GM19099 (cell line): ENCODE results near the gene GRHL1.

Experiments used
- POLR2A ChIP-seq: IDR thresholded peaks from 3 replicates; pipeline ENCODE4 v1.6.1; 2011; ENCODE audit warnings: low read depth; ENCODE audit not compliant: insufficient read length; ENCODE audit errors: extremely low read depth

The GRHL1 gene, protein sequence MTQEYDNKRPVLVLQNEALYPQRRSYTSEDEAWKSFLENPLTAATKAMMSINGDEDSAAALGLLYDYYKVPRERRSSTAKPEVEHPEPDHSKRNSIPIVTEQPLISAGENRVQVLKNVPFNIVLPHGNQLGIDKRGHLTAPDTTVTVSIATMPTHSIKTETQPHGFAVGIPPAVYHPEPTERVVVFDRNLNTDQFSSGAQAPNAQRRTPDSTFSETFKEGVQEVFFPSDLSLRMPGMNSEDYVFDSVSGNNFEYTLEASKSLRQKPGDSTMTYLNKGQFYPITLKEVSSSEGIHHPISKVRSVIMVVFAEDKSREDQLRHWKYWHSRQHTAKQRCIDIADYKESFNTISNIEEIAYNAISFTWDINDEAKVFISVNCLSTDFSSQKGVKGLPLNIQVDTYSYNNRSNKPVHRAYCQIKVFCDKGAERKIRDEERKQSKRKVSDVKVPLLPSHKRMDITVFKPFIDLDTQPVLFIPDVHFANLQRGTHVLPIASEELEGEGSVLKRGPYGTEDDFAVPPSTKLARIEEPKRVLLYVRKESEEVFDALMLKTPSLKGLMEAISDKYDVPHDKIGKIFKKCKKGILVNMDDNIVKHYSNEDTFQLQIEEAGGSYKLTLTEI

DNA sequence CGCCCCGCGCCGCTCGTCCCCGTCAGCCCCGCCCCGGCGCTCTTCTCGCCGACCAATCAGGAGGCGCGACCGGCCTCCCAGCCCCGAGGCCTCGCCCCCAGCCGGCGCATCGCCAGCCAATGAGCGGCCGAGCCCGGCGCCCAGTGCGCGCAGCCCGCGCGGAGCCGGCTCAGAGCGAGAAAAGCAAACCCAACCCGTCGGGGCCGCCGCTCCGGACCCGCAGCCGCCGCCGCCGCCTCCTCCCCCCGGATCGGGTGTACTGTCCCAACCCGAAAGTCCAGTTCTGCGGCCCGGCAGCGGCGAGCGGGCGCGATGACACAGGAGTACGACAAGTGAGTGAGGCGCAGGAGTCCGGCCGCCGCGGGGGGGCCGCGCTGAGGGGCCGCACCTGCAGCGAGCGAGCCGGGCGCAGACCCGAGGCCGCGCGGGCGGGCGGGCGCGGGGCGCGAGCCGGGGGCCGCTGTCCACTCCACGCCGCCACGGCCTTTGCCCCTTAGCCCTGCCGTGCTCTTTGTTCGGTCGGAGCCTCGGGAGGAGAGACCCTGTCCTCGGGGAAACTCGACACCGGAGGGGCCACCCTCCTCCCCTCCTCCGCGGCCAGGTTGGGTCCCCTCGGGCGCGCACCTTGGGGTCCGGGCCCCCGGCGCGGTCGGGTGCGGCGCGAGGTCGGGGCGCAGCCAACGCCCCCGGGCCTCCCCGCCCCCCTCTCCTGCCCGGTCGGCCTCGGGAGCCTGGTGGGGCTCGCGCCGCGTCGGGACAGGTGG is at the start of gene GRHL1:
Gene GRHL1 (plus strand): TSS at position 172 of the 764 bp plus-strand sequence. CDS start 141 bp downstream, at position 313.
- no peak for TF ChIP-seq POLR2A

- TF ChIP-seq POLR2A = no peak
Measured at GRCh38 chr2:9905413-9905812, 46.1 kb upstream of the GRHL1 start.

DNA sequence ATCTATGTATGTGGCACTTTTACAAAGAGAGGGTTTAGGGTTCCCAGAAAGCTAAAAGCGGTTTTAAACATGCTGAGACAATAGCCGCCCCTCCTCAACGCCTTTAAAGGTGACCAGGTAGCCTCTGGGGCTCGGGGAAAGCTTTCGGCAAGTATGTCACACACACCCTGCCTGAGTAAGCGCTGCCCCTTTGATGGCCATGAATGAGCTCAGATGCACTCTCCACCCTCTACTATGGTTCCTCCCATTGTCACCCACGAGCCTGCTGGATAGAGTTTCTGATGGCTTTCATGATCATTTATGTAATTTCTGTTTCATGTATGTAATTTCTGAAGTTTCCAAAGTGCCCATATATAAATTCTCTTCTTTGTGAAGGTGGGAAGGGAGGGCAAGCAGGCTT is 44.1 kb upstream of the GRHL1 start:
- no peak for TF ChIP-seq POLR2A

- no peak for TF ChIP-seq POLR2A
Measured at GRCh38 chr2:9908639-9909038, 42.9 kb upstream of the GRHL1 start.

DNA sequence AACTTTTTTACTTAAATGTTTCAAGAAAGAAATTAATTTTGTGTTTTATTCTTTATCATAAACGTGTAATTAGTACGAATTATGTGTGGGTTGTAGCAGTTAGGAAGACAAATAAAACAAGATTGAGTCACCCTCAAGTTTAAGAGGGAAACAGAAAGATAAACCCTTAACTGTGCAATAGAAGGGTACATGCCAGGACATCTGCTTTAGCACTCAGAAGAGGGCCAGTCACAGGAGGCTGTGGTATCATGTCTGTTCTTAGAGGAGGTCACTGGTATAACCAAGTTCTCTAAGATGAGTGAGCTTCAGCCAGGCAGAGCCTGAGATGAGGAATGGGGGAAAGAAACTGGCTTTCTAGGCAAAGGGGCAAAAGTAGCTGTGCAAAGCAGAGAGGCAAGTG is 42.4 kb upstream of the GRHL1 start:
- TF ChIP-seq POLR2A = no peak

- no peak for TF ChIP-seq POLR2A
Measured at GRCh38 chr2:9910699-9911098, 40.8 kb upstream of the GRHL1 start.

DNA sequence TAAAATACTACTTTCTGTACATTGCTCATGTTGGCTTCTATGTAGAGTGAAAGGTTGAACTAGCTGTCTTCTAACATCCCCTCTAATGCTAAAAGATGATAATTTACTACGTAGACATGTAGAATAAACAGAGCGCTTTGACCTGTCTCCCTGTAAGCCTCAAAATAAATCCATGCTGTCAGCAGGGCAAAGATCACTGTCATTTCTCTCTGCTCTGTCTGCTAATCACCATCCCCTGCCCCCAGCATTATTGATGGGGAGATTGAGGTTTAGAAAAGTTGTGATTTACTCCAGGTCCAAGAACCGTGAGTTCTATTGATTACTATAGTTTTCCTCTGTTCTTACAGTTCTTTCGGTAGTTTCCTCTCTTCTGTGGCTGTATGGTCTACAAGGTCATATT is 39.0 kb upstream of the GRHL1 start:
- TF ChIP-seq POLR2A = no peak

DNA sequence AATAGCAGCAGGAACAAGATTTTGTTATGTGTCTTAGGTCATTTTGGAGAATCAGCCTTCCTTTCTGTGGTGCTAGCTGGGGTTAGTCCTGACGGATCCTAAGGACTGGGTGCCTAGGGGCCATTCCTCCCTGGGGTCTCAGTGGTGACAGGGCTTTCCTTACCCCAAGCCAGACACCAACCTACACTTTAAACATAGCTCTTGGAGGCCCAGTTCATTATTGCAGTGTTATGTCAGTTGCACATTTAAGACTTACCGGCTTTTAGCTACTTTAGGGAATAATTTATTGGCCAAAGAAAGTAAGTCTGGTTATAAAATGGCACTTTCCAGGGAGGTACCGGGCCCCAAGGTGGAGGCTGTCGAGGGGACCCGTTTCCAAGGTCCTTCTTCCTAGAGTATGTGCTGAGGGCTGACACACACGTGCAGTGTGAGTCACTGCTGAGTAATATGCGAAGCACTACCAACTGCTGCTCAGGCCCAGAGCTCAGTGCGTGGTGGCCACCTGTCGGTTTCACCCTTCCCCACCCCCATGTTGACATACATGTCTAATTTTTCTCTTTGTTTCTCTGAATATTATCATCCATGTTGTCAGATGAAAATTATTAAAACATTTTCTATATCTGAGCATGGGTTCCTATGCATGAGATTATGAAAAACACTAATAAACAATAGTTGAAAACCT is 37.0 kb upstream of the GRHL1 start:
- TF ChIP-seq POLR2A = no peak

DNA sequence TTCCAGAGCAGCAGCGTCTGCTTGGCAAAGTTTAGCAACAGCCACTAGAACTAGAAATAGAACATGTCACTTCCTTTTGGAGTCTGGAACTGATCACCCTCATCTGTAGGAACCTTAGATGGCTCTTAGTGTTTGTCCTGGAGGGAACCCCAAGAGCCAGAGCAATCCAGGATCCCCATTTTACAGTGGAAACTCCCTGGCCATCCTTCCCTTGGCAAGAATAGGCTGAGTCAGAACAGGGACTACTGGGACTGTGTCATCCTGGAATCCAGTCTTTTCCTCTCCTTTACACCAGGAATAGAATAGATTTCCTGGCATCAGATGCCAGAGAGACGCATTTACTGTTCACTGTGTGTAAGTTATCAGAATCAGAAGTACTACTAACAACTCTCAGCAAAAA is 33.2 kb upstream of the GRHL1 start:
- TF ChIP-seq POLR2A = no peak

DNA sequence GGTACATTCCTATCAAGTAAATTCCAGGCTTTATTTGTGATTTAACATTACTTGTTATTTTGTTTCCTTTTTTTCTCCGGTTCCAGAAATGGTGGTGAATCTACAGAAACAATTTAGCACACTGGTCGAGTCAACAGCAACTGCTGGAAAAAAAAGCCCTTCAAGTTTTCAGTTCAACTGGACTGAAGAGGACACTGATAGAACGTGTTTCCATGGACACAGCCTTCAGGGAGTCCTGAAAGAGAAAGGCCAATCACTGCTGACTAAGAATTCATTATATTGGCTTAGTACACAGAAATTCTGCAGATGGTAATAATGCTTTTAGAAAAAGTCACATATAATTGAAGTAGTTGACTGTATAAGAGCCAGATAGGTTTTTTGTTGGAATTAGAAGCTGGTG is 32.0 kb upstream of the GRHL1 start:
- TF ChIP-seq POLR2A = no peak

DNA sequence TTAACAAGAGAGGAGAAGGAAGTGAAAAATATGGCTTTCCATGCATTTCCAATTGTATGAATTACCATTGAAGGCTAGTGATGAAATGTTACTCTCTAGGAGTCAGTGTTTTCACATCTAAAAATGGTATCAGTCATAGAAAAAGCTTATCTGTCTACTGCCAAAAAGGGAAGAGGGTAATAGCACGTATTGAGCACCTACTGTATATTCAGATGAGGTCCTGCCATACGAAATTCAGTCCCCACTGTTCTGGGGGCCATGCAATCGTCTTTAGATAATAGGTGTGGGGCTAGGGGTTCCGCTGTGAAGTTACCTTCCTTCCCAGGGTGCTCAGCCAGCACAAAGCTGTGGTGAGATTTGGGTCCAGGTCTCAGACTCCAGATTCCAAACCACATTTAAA is 14.2 kb upstream of the GRHL1 start:
- TF ChIP-seq POLR2A = no peak

DNA sequence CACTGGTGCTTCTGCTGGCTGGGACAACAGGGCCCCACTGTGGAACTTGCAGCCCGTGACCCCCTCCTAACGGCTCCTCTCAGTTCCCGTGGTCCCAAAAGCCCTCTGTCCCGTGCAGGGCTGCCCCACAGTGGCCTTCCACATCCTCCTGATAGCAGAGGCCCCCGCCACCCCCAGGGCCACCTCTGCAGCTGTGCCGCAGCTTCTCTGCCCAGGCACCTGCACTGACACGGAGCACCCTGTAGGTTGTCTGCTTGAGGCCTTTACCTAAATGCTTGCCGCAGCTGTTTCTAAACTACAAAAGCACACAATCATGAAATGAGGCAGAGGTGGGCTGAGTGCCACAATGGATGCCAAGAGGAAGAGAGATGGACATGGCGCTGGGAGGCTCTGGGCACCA is 13.5 kb upstream of the GRHL1 start:
- TF ChIP-seq POLR2A = no peak

- TF ChIP-seq POLR2A = no peak
Measured at GRCh38 chr2:9939587-9940485, 11.7 kb upstream of the GRHL1 start.
